Measurements from ENCODE around the gene CFAP74. TPM values are rescaled to one million over a fixed set of nuclear protein-coding genes. Genes with fewer than 3 reads are reported as not detected.

CFAP74 gene
- polyA plus RNA-seq, 4 donors = 0.06 to 2.2 TPM; not detected in 2

- Histone ChIP-seq H3K27ac (ENCODE audit: low read depth in 1 of 3, low read length in 2 of 3) (no peak overlapping the region), H3K4me3 (ENCODE audit: low read depth in 1 of 3, low read length in 3 of 3) (no peak overlapping the region), H3K36me3 (ENCODE audit: control insufficient read depth in 3 of 3, insufficient read depth in 2 of 3, low read depth in 1 of 3, low read length in 3 of 3) (no peaks in the 10 kb centered on the region), H3K27me3 (ENCODE audit: control insufficient read depth in 3 of 3, insufficient read depth in 3 of 3, low read length in 3 of 3) (no peaks in the 10 kb centered on the region), H3K4me1 (ENCODE audit: control insufficient read depth in 3 of 3, insufficient read depth in 2 of 3, low read depth in 1 of 3, low read length in 2 of 3) (peaks cover 0 to 17% (median 3%) of the 10 kb centered on the region in 3 donors), H3K9me3 (ENCODE audit: control insufficient read depth in 2 of 2, insufficient read depth in 1 of 2, low read depth in 1 of 2, low read length in 1 of 2) (peaks cover 0 to 4% of the 10 kb centered on the region in 2 donors)
- FAIRE-seq (no peak), DNase-seq (no peak)
- WGBS, 3 donors = 77 to 81% (median 79%) methylated on average over 20 to 21 of the region's 21 CpGs
These were observed 76.5 kb downstream of the CFAP74 start for GRCh38 chr1:1926886-1927660.

- WGBS, 3 donors = 75 to 83% (median 78%) methylated on average over 25 to 26 of the region's 26 CpGs
- no peaks in the 10 kb centered on the region for H3K36me3 ChIP-seq (ENCODE audit: control insufficient read depth in 3 of 3, insufficient read depth in 2 of 3, low read depth in 1 of 3, low read length in 3 of 3)
These were observed 77.2 kb downstream of the CFAP74 start for GRCh38 chr1:1926346-1926811.

GRCh38 chr1:1925437-1926345 lies 77.9 kb downstream of the CFAP74 start:
- H3K9me3 ChIP-seq (ENCODE audit: control insufficient read depth in 2 of 2, insufficient read depth in 1 of 2, low read depth in 1 of 2, low read length in 1 of 2) = peaks cover 0 to 4% of the 10 kb centered on the region in 2 donors
- no peak overlapping the region for H3K27ac ChIP-seq (ENCODE audit: low read depth in 1 of 3, low read length in 2 of 3)
- FAIRE-seq (no peak), DNase-seq (no peak)
- peaks cover 0 to 31% (median 3%) of the 10 kb centered on the region in 3 donors for H3K4me1 ChIP-seq (ENCODE audit: control insufficient read depth in 3 of 3, insufficient read depth in 2 of 3, low read depth in 1 of 3, low read length in 2 of 3)
- H3K27me3 ChIP-seq (ENCODE audit: control insufficient read depth in 3 of 3, insufficient read depth in 3 of 3, low read length in 3 of 3) = no peaks in the 10 kb centered on the region
- no peaks in the 10 kb centered on the region for H3K36me3 ChIP-seq (ENCODE audit: control insufficient read depth in 3 of 3, insufficient read depth in 2 of 3, low read depth in 1 of 3, low read length in 3 of 3)
- WGBS, 3 donors = 81 to 89% (median 87%) methylated on average over 27 of the region's 27 CpGs
- no peak overlapping the region for H3K4me3 ChIP-seq (ENCODE audit: low read depth in 1 of 3, low read length in 3 of 3)

More at GRCh38 chr1:1926346-1926811, 77.2 kb downstream of the CFAP74 start:
- no peak overlapping the region for H3K4me3 ChIP-seq (ENCODE audit: low read depth in 1 of 3, low read length in 3 of 3)
- DNase-seq = no peak
- H3K27ac ChIP-seq (ENCODE audit: low read depth in 1 of 3, low read length in 2 of 3) = no peak overlapping the region
- H3K9me3 ChIP-seq (ENCODE audit: control insufficient read depth in 2 of 2, insufficient read depth in 1 of 2, low read depth in 1 of 2, low read length in 1 of 2) = peaks cover 0 to 4% of the 10 kb centered on the region in 2 donors
- peaks cover 0 to 24% (median 3%) of the 10 kb centered on the region in 3 donors for H3K4me1 ChIP-seq (ENCODE audit: control insufficient read depth in 3 of 3, insufficient read depth in 2 of 3, low read depth in 1 of 3, low read length in 2 of 3)
- no peak for FAIRE-seq
- H3K27me3 ChIP-seq (ENCODE audit: control insufficient read depth in 3 of 3, insufficient read depth in 3 of 3, low read length in 3 of 3) = no peaks in the 10 kb centered on the region

GRCh38 chr1:1924849-1925248 lies 78.7 kb downstream of the CFAP74 start:
- Histone ChIP-seq H3K4me3 (ENCODE audit: low read depth in 1 of 3, low read length in 3 of 3) (no peak overlapping the region), H3K27ac (ENCODE audit: low read depth in 1 of 3, low read length in 2 of 3) (no peak overlapping the region), H3K9me3 (ENCODE audit: control insufficient read depth in 2 of 2, insufficient read depth in 1 of 2, low read depth in 1 of 2, low read length in 1 of 2) (peaks cover 0 to 4% of the 10 kb centered on the region in 2 donors), H3K36me3 (ENCODE audit: control insufficient read depth in 3 of 3, insufficient read depth in 2 of 3, low read depth in 1 of 3, low read length in 3 of 3) (no peaks in the 10 kb centered on the region), H3K27me3 (ENCODE audit: control insufficient read depth in 3 of 3, insufficient read depth in 3 of 3, low read length in 3 of 3) (no peaks in the 10 kb centered on the region), H3K4me1 (ENCODE audit: control insufficient read depth in 3 of 3, insufficient read depth in 2 of 3, low read depth in 1 of 3, low read length in 2 of 3) (peaks cover 0 to 39% (median 3%) of the 10 kb centered on the region in 3 donors)
- WGBS, 3 donors = 64 to 84% (median 74%) methylated on average over 21 of the region's 21 CpGs
- DNase-seq (no peak), FAIRE-seq (no peak)

GRCh38 chr1:1924386-1924785 lies 79.2 kb downstream of the CFAP74 start:
- no peaks in the 10 kb centered on the region for H3K27me3 ChIP-seq (ENCODE audit: control insufficient read depth in 3 of 3, insufficient read depth in 3 of 3, low read length in 3 of 3)
- peaks cover 0 to 4% of the 10 kb centered on the region in 2 donors for H3K9me3 ChIP-seq (ENCODE audit: control insufficient read depth in 2 of 2, insufficient read depth in 1 of 2, low read depth in 1 of 2, low read length in 1 of 2)
- H3K4me1 ChIP-seq (ENCODE audit: control insufficient read depth in 3 of 3, insufficient read depth in 2 of 3, low read depth in 1 of 3, low read length in 2 of 3) = peaks cover 0 to 42% (median 3%) of the 10 kb centered on the region in 3 donors
- H3K27ac ChIP-seq (ENCODE audit: low read depth in 1 of 3, low read length in 2 of 3) = no peak overlapping the region
- no peaks in the 10 kb centered on the region for H3K36me3 ChIP-seq (ENCODE audit: control insufficient read depth in 3 of 3, insufficient read depth in 2 of 3, low read depth in 1 of 3, low read length in 3 of 3)
- H3K4me3 ChIP-seq (ENCODE audit: low read depth in 1 of 3, low read length in 3 of 3) = no peak overlapping the region
- 22 to 40% (median 24%) methylated on average over 13 to 18 of the region's 18 CpGs for whole genome bisulfite sequencing, 3 donors
- FAIRE-seq (no peak), DNase-seq (peak in 1 of 2 donors; percentile 45)

- no peak for FAIRE-seq
- no peaks in the 10 kb centered on the region for H3K36me3 ChIP-seq (ENCODE audit: control insufficient read depth in 3 of 3, insufficient read depth in 2 of 3, low read depth in 1 of 3, low read length in 3 of 3)
- H3K4me1 ChIP-seq (ENCODE audit: control insufficient read depth in 3 of 3, insufficient read depth in 2 of 3, low read depth in 1 of 3, low read length in 2 of 3) = peaks cover 2 to 46% (median 5%) of the 10 kb centered on the region in 3 donors
- H3K27ac ChIP-seq (ENCODE audit: low read depth in 1 of 3, low read length in 2 of 3) = peak overlapping the region in 2 of 3 donors; percentile 81 to 93
- H3K4me3 ChIP-seq (ENCODE audit: low read depth in 1 of 3, low read length in 3 of 3) = peak overlapping the region in 2 of 3 donors; percentile 20 to 21
- DNase-seq = peak; percentile 83 to 88
- WGBS, 3 donors = 27 to 57% (median 38%) methylated on average over 28 to 29 of the region's 29 CpGs
- peaks cover 0 to 4% of the 10 kb centered on the region in 2 donors for H3K9me3 ChIP-seq (ENCODE audit: control insufficient read depth in 2 of 2, insufficient read depth in 1 of 2, low read depth in 1 of 2, low read length in 1 of 2)
- H3K27me3 ChIP-seq (ENCODE audit: control insufficient read depth in 3 of 3, insufficient read depth in 3 of 3, low read length in 3 of 3) = no peaks in the 10 kb centered on the region
These were observed 80.4 kb downstream of the CFAP74 start for GRCh38 chr1:1922956-1923833.

- Histone ChIP-seq H3K4me1 (ENCODE audit: control insufficient read depth in 3 of 3, insufficient read depth in 2 of 3, low read depth in 1 of 3, low read length in 2 of 3) (peaks cover 2 to 51% (median 5%) of the 10 kb centered on the region in 3 donors), H3K4me3 (ENCODE audit: low read depth in 1 of 3, low read length in 3 of 3) (no peak overlapping the region), H3K36me3 (ENCODE audit: control insufficient read depth in 3 of 3, insufficient read depth in 2 of 3, low read depth in 1 of 3, low read length in 3 of 3) (peaks cover 0 to 4% (median 0%) of the 10 kb centered on the region in 3 donors), H3K27ac (ENCODE audit: low read depth in 1 of 3, low read length in 2 of 3) (peak overlapping the region in 2 of 3 donors; percentile 56 to 93), H3K27me3 (ENCODE audit: control insufficient read depth in 3 of 3, insufficient read depth in 3 of 3, low read length in 3 of 3) (no peaks in the 10 kb centered on the region), H3K9me3 (ENCODE audit: control insufficient read depth in 2 of 2, insufficient read depth in 1 of 2, low read depth in 1 of 2, low read length in 1 of 2) (peaks cover 0 to 1% of the 10 kb centered on the region in 2 donors)
- no peak for FAIRE-seq
- DNase-seq = no peak
- WGBS, 3 donors = 57 to 73% (median 65%) methylated on average over 5 to 6 of the region's 6 CpGs
These were observed 81.0 kb downstream of the CFAP74 start for GRCh38 chr1:1922702-1922955.

Measured in small intestine (tissue), 7 donors.